GM12892 (cell line): ENCODE measurements around the gene KRTAP5-3.

Experiments
- POLR2A ChIP-seq: IDR thresholded peaks from 2 replicates; pipeline ENCODE4 v1.6.1; 2011; ENCODE audit warnings: low read depth, low read length, control low read depth
- POLR2AphosphoS5 ChIP-seq: IDR thresholded peaks from 2 replicates; pipeline ENCODE4 v1.6.1; 2011; ENCODE audit warnings: low read depth, low read length, control low read depth

DNA sequence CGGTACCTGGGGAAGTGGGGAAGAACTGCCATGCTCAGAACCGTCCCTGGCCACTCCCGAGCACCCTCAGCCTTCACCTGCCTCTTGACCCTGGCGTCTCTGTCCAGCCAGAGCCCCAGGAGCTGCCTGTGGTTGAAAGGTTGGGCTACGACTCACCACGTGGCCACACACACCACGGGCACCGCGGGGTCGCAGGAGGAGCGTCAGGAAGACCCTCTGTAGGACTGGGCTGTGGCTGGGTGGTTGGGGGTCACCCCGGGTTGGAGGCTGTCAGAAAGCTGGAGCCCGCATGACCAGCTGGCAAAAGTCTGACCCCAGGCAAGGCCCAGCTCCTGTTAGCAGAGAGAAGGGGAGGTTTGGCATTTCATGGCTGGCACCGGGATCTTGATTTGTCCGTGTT lies 32.8 kb upstream of the KRTAP5-3 start:
- TF ChIP-seq POLR2A (no peak), POLR2AphosphoS5 (no peak)
